DND-41 (cell line): Measurements from ENCODE around the gene C17orf78.

ENCODE experiments used
- ATAC-seq: fragments of 200-7000 bp; cut with Tn5 transposase; 3 replicates; pipeline ENCODE4 v1.9.1; 2021; ENCODE audit warnings: low read depth; ENCODE audit not compliant: insufficient read depth
- DNase-seq: peaks from one replicate; pipeline ENCODE4 v3.0.0-alpha.2; 2020
- H2AFZ ChIP-seq: 2 replicates; pipeline ENCODE4 v1.6.0; 2012; ENCODE audit warnings: low read depth, low read length
- H3K27ac ChIP-seq: 2 replicates; pipeline ENCODE4 v1.5.1; 2012; ENCODE audit warnings: low read length, inconsistent platforms
- H3K27me3 ChIP-seq: fragments of 200-600 bp; sonication (generic); 2 replicates; pipeline ENCODE4 v1.6.0; 2012; ENCODE audit warnings: low read length, mild to moderate bottlenecking, inconsistent platforms; ENCODE audit not compliant: insufficient read depth, poor library complexity
- H3K36me3 ChIP-seq: 2 replicates; pipeline ENCODE4 v1.5.1; 2012; ENCODE audit warnings: low read length, inconsistent platforms; ENCODE audit not compliant: insufficient read depth
- H3K4me1 ChIP-seq: 2 replicates; pipeline ENCODE4 v1.5.1; 2012; ENCODE audit warnings: mild to moderate bottlenecking, low read length; ENCODE audit not compliant: insufficient read depth
- H3K4me2 ChIP-seq: 2 replicates; pipeline ENCODE4 v1.6.0; 2012; ENCODE audit warnings: mild to moderate bottlenecking, moderate library complexity, low read length, inconsistent platforms; ENCODE audit not compliant: insufficient read depth
- H3K4me3 ChIP-seq, 2 experiments: fragments of 200-600 bp in 1 of 2; shearing (Covaris generic) in 1 of 2; 2 replicates each; pipeline ENCODE4 v1.5.1; 2012 to 2016; ENCODE audit warnings: inconsistent platforms in 2 of 2, low read length in 2 of 2, mild to moderate bottlenecking in 2 of 2, low read depth in 1 of 2, moderate library complexity in 1 of 2
- H3K79me2 ChIP-seq: 2 replicates; pipeline ENCODE4 v1.6.0; 2012; ENCODE audit warnings: low read length, inconsistent platforms; ENCODE audit not compliant: insufficient read depth
- H3K9ac ChIP-seq: 2 replicates; pipeline ENCODE4 v1.6.0; 2012; ENCODE audit warnings: low read depth, mild to moderate bottlenecking, inconsistent platforms, low read length, moderate library complexity
- H3K9me3 ChIP-seq: 2 replicates; pipeline ENCODE4 v1.5.1; 2012; ENCODE audit warnings: low read length, moderate library complexity, mild to moderate bottlenecking, inconsistent platforms; ENCODE audit not compliant: insufficient read depth, severe bottlenecking
- H4K20me1 ChIP-seq: 2 replicates; pipeline ENCODE4 v1.6.0; 2012; ENCODE audit warnings: low read length; ENCODE audit not compliant: insufficient read depth
- CTCF ChIP-seq: IDR thresholded peaks from 2 replicates; pipeline ENCODE4 v1.5.1; 2012; ENCODE audit warnings: borderline replicate concordance, low read length, moderate library complexity, mild to moderate bottlenecking; ENCODE audit not compliant: poor library complexity, severe bottlenecking; ENCODE audit errors: extremely low read depth
- EZH2 ChIP-seq: IDR thresholded peaks from 3 replicates; pipeline ENCODE4 v1.6.1; 2012; ENCODE audit warnings: borderline replicate concordance, low read depth, mild to moderate bottlenecking, moderate library complexity, low read length, inconsistent platforms; ENCODE audit not compliant: severe bottlenecking

Gene C17orf78

GRCh38 chr17:37382056-37382455, 6.3 kb downstream of the C17orf78 start:
- Histone ChIP-seq H2AFZ (no peak overlapping the region), H3K4me3 (no peak overlapping the region), H3K36me3 (no peaks in the 10 kb centered on the region), H3K4me1 (no peaks in the 10 kb centered on the region), H4K20me1 (no peaks in the 10 kb centered on the region), H3K79me2 (no peaks in the 10 kb centered on the region), H3K9me3 (no peaks in the 10 kb centered on the region), H3K27me3 (no peaks in the 10 kb centered on the region), H3K9ac (no peak overlapping the region), H3K4me2 (no peak overlapping the region), H3K27ac (no peak overlapping the region)
- no peak for ATAC-seq
- TF ChIP-seq EZH2, result no peak
- no peak for TF ChIP-seq CTCF
- DNase-seq, result no peak

GRCh38 chr17:37384560-37385149, 8.9 kb downstream of the C17orf78 start:
- Histone ChIP-seq H3K4me3 (no peak overlapping the region), H3K9ac (no peak overlapping the region), H2AFZ (no peak overlapping the region), H3K27me3 (no peaks in the 10 kb centered on the region), H3K36me3 (no peaks in the 10 kb centered on the region), H3K27ac (no peak overlapping the region), H4K20me1 (no peaks in the 10 kb centered on the region), H3K79me2 (no peaks in the 10 kb centered on the region), H3K4me1 (no peaks in the 10 kb centered on the region), H3K4me2 (no peak overlapping the region), H3K9me3 (no peaks in the 10 kb centered on the region)
- DNase-seq, result no peak
- ATAC-seq, result no peak
- no peak for TF ChIP-seq EZH2
- no peak for TF ChIP-seq CTCF

GRCh38 chr17:37385474-37385990, 9.7 kb downstream of the C17orf78 start:
- Histone ChIP-seq H3K36me3 (no peaks in the 10 kb centered on the region), H3K4me2 (no peak overlapping the region), H3K9me3 (no peaks in the 10 kb centered on the region), H3K27ac (no peak overlapping the region), H2AFZ (no peak overlapping the region), H3K27me3 (no peaks in the 10 kb centered on the region), H3K9ac (no peak overlapping the region), H3K4me3 (no peak overlapping the region), H4K20me1 (no peaks in the 10 kb centered on the region), H3K4me1 (no peaks in the 10 kb centered on the region), H3K79me2 (no peaks in the 10 kb centered on the region)
- ATAC-seq, result no peak
- TF ChIP-seq EZH2 (no peak), CTCF (no peak)
- DNase-seq, result no peak
